DOHH2 (cell line): ENCODE results near the gene RANBP3.

ENCODE experiments used
- EZH2phosphoT487 ChIP-seq: fragments of 200-600 bp; sonication (generic); IDR thresholded peaks from 2 replicates; pipeline ENCODE4 v1.6.1; 2017; ENCODE audit warnings: borderline replicate concordance, mild to moderate bottlenecking, antibody characterized with exemption, low read length, moderate library complexity, mixed read lengths
- TF ChIP-seq, protein P1 (sequence below): fragments of 200-600 bp; sonication (generic); IDR thresholded peaks from one replicate; pipeline ENCODE4 v1.5.1; 2014; ENCODE audit warnings: antibody characterized with exemption, mild to moderate bottlenecking, low read depth, low read length; ENCODE audit not compliant: poor library complexity, severe bottlenecking

DNA sequence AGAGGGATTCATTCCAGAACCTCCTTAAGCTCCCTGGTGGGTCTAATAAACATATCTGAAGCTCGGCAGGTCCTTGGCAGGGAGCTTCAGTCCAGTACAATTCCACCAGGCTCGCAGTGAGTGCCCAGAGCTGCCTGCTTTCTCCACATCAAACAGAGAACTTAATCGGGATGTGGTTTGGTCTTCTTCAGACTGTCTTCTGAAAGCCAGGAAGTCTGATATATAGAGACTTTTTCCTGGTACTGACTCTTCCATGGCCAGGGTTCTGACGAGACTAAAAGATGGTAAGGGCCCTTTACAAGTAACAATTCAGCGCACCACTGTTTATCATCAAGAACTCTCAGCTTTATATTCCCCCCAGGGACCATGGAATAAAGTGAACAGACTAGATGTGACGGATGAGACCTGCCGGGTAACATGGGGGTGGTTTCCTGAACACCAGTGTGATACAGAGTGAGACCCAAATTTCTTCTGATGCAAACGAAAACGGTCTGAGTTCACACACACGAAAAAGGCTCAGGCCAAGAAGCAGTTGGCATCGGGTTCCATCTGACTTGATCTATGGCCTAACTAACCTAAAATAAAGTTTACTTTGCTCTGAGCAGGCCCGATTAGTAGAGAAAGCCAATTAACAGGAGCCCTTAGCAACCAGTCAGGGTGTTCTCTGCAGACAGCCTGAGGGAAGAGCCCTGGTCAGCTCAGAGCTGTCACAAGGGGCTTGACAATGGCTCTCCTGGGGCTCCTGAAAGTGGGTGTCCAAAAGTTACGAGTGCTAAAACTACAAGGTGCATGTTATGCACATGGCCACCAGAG, 29.0 kb downstream of the RANBP3 start:
- TF ChIP-seq, protein P1, sequence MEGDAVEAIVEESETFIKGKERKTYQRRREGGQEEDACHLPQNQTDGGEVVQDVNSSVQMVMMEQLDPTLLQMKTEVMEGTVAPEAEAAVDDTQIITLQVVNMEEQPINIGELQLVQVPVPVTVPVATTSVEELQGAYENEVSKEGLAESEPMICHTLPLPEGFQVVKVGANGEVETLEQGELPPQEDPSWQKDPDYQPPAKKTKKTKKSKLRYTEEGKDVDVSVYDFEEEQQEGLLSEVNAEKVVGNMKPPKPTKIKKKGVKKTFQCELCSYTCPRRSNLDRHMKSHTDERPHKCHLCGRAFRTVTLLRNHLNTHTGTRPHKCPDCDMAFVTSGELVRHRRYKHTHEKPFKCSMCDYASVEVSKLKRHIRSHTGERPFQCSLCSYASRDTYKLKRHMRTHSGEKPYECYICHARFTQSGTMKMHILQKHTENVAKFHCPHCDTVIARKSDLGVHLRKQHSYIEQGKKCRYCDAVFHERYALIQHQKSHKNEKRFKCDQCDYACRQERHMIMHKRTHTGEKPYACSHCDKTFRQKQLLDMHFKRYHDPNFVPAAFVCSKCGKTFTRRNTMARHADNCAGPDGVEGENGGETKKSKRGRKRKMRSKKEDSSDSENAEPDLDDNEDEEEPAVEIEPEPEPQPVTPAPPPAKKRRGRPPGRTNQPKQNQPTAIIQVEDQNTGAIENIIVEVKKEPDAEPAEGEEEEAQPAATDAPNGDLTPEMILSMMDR = no peak
- no peak for TF ChIP-seq EZH2phosphoT487
